Gastrocnemius medialis (tissue), 4 donors: ENCODE data around the gene LURAP1L. TPM values are rescaled to one million over a fixed set of nuclear protein-coding genes. Genes with fewer than 3 reads are reported as not detected.

Experiments used
- ATAC-seq, 2 donors: fragments of 150-250 bp; one replicate each; pipeline ENCODE4 v1.9.1; 2016
- DNase-seq, 2 donors: peaks; one replicate each; pipeline ENCODE4 v3.0.0-alpha.2; 2019
- H3K27ac ChIP-seq, 4 donors: fragments of 200-600 bp; sonication (generic); 1 replicate in 1 of 4; 2 replicates in 3 of 4; pipeline ENCODE4 v1.5.1; 2016 to 2018; ENCODE audit warnings: mild to moderate bottlenecking in 2 of 4, moderate library complexity in 1 of 4
- H3K27me3 ChIP-seq, 3 donors: fragments of 200-600 bp; sonication (generic) in 2 of 3; 1 replicate in 1 of 3; 2 replicates in 2 of 3; pipeline versions ENCODE4 v1.5.1 to v1.6.0; 2016 to 2019; ENCODE audit warnings: mild to moderate bottlenecking in 1 of 3, moderate library complexity in 1 of 3
- H3K36me3 ChIP-seq, 2 donors: fragments of 200-600 bp; sonication (generic) in 1 of 2; one replicate each; pipeline ENCODE4 v1.5.1; 2017 to 2018
- H3K4me1 ChIP-seq, 2 donors: fragments of 200-600 bp; sonication (generic) in 1 of 2; one replicate each; pipeline ENCODE4 v1.5.1; 2016 to 2017; ENCODE audit warnings: mild to moderate bottlenecking in 2 of 2
- H3K4me3 ChIP-seq, 4 donors: fragments of 200-600 bp; sonication (generic) in 3 of 4; 1 replicate in 1 of 4; 2 replicates in 3 of 4; pipeline ENCODE4 v1.5.1; 2016 to 2019; ENCODE audit warnings: mild to moderate bottlenecking in 2 of 4
- H3K9me3 ChIP-seq, 3 donors: fragments of 200-600 bp; sonication (generic) in 2 of 3; 1 replicate in 1 of 3; 2 replicates in 2 of 3; pipeline ENCODE4 v1.5.1; 2016 to 2019
- POLR2A ChIP-seq, 2 donors: fragments of 450-650 bp; IDR thresholded peaks; one replicate each; pipeline ENCODE4 v1.6.1; 2017; ENCODE audit warnings: antibody characterized with exemption in 2 of 2, mild to moderate bottlenecking in 2 of 2, moderate library complexity in 2 of 2
- in situ Hi-C, 4 donors: fragments of 200-750 bp; cut with MboI; loops; one replicate each; pipeline versions ENCODE4 v1.15.0 to v1.8.0; 2017; ENCODE audit warnings: low sequenced_read_pairs in 4 of 4
- intact Hi-C: fragments of 100-400 bp; cut with DNase I; formaldehyde crosslinking; loops from one replicate; pipeline ENCODE4 v1.15.1; 2023; ENCODE audit warnings: low total_unique reads
- total RNA-seq, 4 donors: library from RNA; depleted of rRNA; stranded (reverse); fragments of >200 nt; gene quantifications; one replicate each; pipeline versions ENCODE4 v1.1.0 to v1.2.3, GENCODE V29; 2016
- TF ChIP-seq, protein P1 (sequence below), 5 experiments: fragments of 450-650 bp in 3 of 5; fragments of 200-600 bp in 2 of 5; sonication (generic) in 2 of 5; IDR thresholded peaks in 4 of 5; conservative IDR thresholded peaks in 1 of 5; 1 replicate in 4 of 5; 2 replicates in 1 of 5; pipeline ENCODE4 v1.5.1; 2016 to 2019; ENCODE audit warnings: antibody characterized with exemption in 5 of 5, mild to moderate bottlenecking in 3 of 5, moderate library complexity in 3 of 5

The LURAP1L gene, protein sequence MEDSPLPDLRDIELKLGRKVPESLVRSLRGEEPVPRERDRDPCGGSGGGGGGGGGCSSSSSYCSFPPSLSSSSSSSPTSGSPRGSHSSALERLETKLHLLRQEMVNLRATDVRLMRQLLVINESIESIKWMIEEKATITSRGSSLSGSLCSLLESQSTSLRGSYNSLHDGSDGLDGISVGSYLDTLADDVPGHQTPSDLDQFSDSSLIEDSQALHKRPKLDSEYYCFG
- total RNA-seq, result 1 to 10 TPM in 3 of 4 donors, under 1 TPM in 1; 0.75 to 2.3 (median 2.0) TPM

DNA sequence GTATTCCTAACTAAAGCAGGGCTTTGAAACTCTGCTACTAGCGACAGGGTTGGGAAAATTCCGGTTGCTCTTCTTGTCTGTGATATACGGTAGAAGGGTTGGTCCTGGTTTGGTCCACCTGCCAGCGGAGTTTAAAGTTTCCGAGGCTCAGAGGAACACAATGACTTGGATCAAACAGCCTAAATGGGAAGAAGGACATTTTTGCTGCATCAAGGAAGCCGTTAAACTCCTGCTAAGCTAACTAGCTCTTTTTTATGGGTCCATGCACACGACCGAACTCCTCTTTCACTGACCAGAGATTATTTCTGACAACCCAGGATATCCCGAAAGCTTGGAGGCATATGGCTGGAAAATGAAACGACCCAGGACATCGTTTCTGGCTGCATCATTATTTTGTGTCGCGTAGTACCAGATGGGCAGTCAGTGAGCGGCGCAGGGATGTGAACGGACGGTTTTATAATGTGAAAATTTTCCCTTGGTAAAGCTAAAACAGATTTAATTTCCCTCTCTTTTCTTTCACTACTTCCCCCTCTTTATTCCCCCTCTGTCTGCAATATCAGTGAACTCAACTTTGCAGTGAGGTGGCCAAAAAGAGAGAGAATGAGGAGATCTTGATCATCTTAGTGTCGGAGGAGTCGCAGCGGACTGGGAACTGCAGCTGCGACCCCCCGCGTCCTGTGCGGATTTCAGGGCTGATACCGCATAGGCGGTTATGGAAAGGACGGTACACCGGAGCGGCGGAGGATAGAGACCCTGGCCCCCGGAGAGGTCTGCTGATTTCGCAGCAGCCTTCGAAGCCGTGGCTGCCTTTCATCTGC lies at the start of gene LURAP1L:
Gene LURAP1L (plus strand): TSS at position 160 of the 818 bp plus-strand sequence. CDS start 696 bp downstream, outside the sequence.
- H3K4me3 ChIP-seq, result peak within 1 kb of the TSS; percentile 67 to 85 (median 76)
- in situ Hi-C loops (no loop called here), intact Hi-C loops (loop anchor here (2.0 to 10.0 kb wide), 2 partner anchors 40 to 100 kb away; no protein-coding TSS in a partner anchor)
- TF ChIP-seq, protein P1, sequence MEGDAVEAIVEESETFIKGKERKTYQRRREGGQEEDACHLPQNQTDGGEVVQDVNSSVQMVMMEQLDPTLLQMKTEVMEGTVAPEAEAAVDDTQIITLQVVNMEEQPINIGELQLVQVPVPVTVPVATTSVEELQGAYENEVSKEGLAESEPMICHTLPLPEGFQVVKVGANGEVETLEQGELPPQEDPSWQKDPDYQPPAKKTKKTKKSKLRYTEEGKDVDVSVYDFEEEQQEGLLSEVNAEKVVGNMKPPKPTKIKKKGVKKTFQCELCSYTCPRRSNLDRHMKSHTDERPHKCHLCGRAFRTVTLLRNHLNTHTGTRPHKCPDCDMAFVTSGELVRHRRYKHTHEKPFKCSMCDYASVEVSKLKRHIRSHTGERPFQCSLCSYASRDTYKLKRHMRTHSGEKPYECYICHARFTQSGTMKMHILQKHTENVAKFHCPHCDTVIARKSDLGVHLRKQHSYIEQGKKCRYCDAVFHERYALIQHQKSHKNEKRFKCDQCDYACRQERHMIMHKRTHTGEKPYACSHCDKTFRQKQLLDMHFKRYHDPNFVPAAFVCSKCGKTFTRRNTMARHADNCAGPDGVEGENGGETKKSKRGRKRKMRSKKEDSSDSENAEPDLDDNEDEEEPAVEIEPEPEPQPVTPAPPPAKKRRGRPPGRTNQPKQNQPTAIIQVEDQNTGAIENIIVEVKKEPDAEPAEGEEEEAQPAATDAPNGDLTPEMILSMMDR (IDR thresholded peaks at IDR 0.05 in 4 of 5, conservative IDR thresholded peaks at IDR 0.05 in 1 of 5), result no peak
- peak; percentile 13 to 53 for TF ChIP-seq POLR2A (IDR thresholded peaks at IDR 0.05)
- peak within 1 kb of the TSS; percentile 71 to 83 (median 78) for H3K27ac ChIP-seq
- DNase-seq, result peak; percentile 27 to 30
- no peaks in the 10 kb centered on the region for H3K27me3 ChIP-seq
- H3K9me3 ChIP-seq, result no peaks in the 10 kb centered on the region
- H3K4me1 ChIP-seq, result peaks cover 5 to 8% of the 10 kb centered on the region in 2 donors
- no peaks in the 10 kb centered on the region for H3K36me3 ChIP-seq
- ATAC-seq, result peak; percentile 60 to 69

DNA sequence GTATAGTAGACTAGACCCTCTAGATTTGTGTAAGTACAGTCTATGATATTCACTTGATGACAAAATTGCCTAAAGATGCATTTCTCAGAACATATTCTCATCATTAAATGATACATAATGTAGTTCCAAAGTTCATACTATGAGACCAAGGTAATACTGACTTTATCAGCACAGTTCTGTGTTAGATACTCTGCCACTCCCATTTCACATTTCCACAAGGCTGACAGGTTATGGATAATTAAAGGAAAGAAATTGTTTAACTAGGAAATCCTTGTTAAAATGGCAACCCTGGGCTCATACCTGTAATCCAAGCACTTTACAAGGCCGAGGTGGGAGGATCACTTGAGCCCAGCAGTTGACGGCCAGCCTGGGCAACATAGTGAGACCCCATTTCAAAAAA lies 48.0 kb upstream of the LURAP1L start:
- no peak for ATAC-seq
- H3K4me3 ChIP-seq, result no peak overlapping the region
- TF ChIP-seq, protein P1 (IDR thresholded peaks at IDR 0.05 in 4 of 5, conservative IDR thresholded peaks at IDR 0.05 in 1 of 5), result no peak
- no peak for TF ChIP-seq POLR2A (IDR thresholded peaks at IDR 0.05)
- in situ Hi-C loops, result loop anchor here in 1 of 4 donors (10.0 kb wide), 1 partner anchor 158 kb away; no protein-coding TSS in a partner anchor
- intact Hi-C loops, result no loop called here
- H3K9me3 ChIP-seq, result no peaks in the 10 kb centered on the region
- no peaks in the 10 kb centered on the region for H3K27me3 ChIP-seq
- no peak overlapping the region for H3K27ac ChIP-seq
- H3K36me3 ChIP-seq, result no peaks in the 10 kb centered on the region
- no peaks in the 10 kb centered on the region for H3K4me1 ChIP-seq
- DNase-seq, result no peak

GRCh38 chr9:12730198-12730597 lies 44.6 kb upstream of the LURAP1L start:
- intact Hi-C loops, result no loop called here
- ATAC-seq, result no peak
- Histone ChIP-seq H3K27ac (no peak overlapping the region), H3K9me3 (no peaks in the 10 kb centered on the region), H3K4me3 (no peak overlapping the region), H3K36me3 (no peaks in the 10 kb centered on the region), H3K4me1 (no peaks in the 10 kb centered on the region), H3K27me3 (no peaks in the 10 kb centered on the region)
- TF ChIP-seq POLR2A (IDR thresholded peaks at IDR 0.05), result no peak
- TF ChIP-seq, protein P1 (IDR thresholded peaks at IDR 0.05 in 4 of 5, conservative IDR thresholded peaks at IDR 0.05 in 1 of 5), result no peak
- in situ Hi-C loops, result no loop called here
- DNase-seq, result no peak

- no peaks in the 10 kb centered on the region for H3K36me3 ChIP-seq
- TF ChIP-seq POLR2A (IDR thresholded peaks at IDR 0.05), result no peak
- TF ChIP-seq, protein P1 (IDR thresholded peaks at IDR 0.05 in 4 of 5, conservative IDR thresholded peaks at IDR 0.05 in 1 of 5), result no peak
- no peak overlapping the region for H3K4me3 ChIP-seq
- no peak for DNase-seq
- H3K27me3 ChIP-seq, result no peaks in the 10 kb centered on the region
- no peak overlapping the region for H3K27ac ChIP-seq
- no peaks in the 10 kb centered on the region for H3K4me1 ChIP-seq
- H3K9me3 ChIP-seq, result no peaks in the 10 kb centered on the region
- intact Hi-C loops (no loop called here), in situ Hi-C loops (no loop called here)
- ATAC-seq, result no peak
Observed at GRCh38 chr9:12730927-12731326, 43.9 kb upstream of the LURAP1L start.
